KMS-11 (cell line): Measurements from ENCODE around the gene PIWIL1.

Experiments used
- H2AFZ ChIP-seq: fragments of 200-600 bp; sonication (generic); 2 replicates; pipeline ENCODE4 v1.6.1; 2016; ENCODE audit warnings: antibody characterized with exemption, mixed run types, low read depth
- H3K27ac ChIP-seq: fragments of 200-600 bp; sonication (generic); 2 replicates; pipeline ENCODE4 v1.6.1; 2016; ENCODE audit warnings: mild to moderate bottlenecking, mixed run types
- H3K27me3 ChIP-seq: fragments of 200-600 bp; sonication (generic); 2 replicates; pipeline ENCODE4 v1.6.1; 2017; ENCODE audit warnings: mild to moderate bottlenecking, low read depth, mixed run types, moderate library complexity; ENCODE audit not compliant: insufficient read depth
- H3K36me3 ChIP-seq: fragments of 200-600 bp; sonication (generic); 2 replicates; pipeline ENCODE4 v1.6.1; 2017; ENCODE audit warnings: mild to moderate bottlenecking, mixed run types; ENCODE audit not compliant: insufficient read depth
- H3K4me1 ChIP-seq: fragments of 200-600 bp; sonication (generic); 2 replicates; pipeline ENCODE4 v1.6.1; 2016; ENCODE audit warnings: mild to moderate bottlenecking, low read depth, mixed run types; ENCODE audit not compliant: poor library complexity, severe bottlenecking
- H3K4me2 ChIP-seq: fragments of 200-600 bp; sonication (generic); 2 replicates; pipeline ENCODE4 v1.7.0; 2016; ENCODE audit warnings: mild to moderate bottlenecking, mixed run types
- H3K4me3 ChIP-seq: fragments of 200-600 bp; sonication (generic); IDR thresholded peaks from 2 replicates; pipeline ENCODE4 v1.6.1; 2017; ENCODE audit warnings: low read depth, low read length, mixed read lengths; ENCODE audit not compliant: insufficient read depth
- H3K79me2 ChIP-seq: fragments of 200-600 bp; sonication (generic); 2 replicates; pipeline ENCODE4 v1.6.1; 2016; ENCODE audit warnings: low read depth, mixed run types; ENCODE audit not compliant: insufficient read depth
- H3K9ac ChIP-seq: fragments of 200-600 bp; sonication (generic); 2 replicates; pipeline ENCODE4 v1.6.1; 2016; ENCODE audit warnings: mild to moderate bottlenecking, mixed run types
- H4K20me1 ChIP-seq: fragments of 200-600 bp; sonication (generic); 2 replicates; pipeline ENCODE4 v1.6.1; 2016; ENCODE audit warnings: mild to moderate bottlenecking, mixed run types; ENCODE audit not compliant: insufficient read depth
- CTCF ChIP-seq: fragments of 200-600 bp; sonication (generic); conservative IDR thresholded peaks from 2 replicates; pipeline ENCODE4 v1.6.1; 2017; ENCODE audit warnings: low read depth, mild to moderate bottlenecking, antibody characterized with exemption, low read length, moderate library complexity, mixed read lengths

PIWIL1 gene

GRCh38 chr12:130398100-130398848 lies 60.6 kb downstream of the PIWIL1 start:
- no peak overlapping the region for H3K4me3 ChIP-seq
- H3K4me2 ChIP-seq: no peak overlapping the region
- no peaks in the 10 kb centered on the region for H4K20me1 ChIP-seq
- no peaks in the 10 kb centered on the region for H3K36me3 ChIP-seq
- H3K27me3 ChIP-seq: no peaks in the 10 kb centered on the region
- no peak overlapping the region for H3K27ac ChIP-seq
- H2AFZ ChIP-seq: no peak overlapping the region
- no peak for TF ChIP-seq CTCF
- H3K79me2 ChIP-seq: no peaks in the 10 kb centered on the region
- H3K9ac ChIP-seq: no peak overlapping the region
- H3K4me1 ChIP-seq: no peaks in the 10 kb centered on the region

- Histone ChIP-seq H2AFZ (no peak overlapping the region), H3K79me2 (no peaks in the 10 kb centered on the region), H3K4me3 (no peak overlapping the region), H4K20me1 (no peaks in the 10 kb centered on the region), H3K4me1 (no peaks in the 10 kb centered on the region), H3K36me3 (no peaks in the 10 kb centered on the region), H3K27ac (no peak overlapping the region), H3K4me2 (no peak overlapping the region), H3K27me3 (no peaks in the 10 kb centered on the region), H3K9ac (no peak overlapping the region)
- no peak for TF ChIP-seq CTCF
These were observed 64.0 kb downstream of the PIWIL1 start for GRCh38 chr12:130401703-130402102.

- H3K4me2 ChIP-seq: no peak overlapping the region
- TF ChIP-seq CTCF: no peak
- no peaks in the 10 kb centered on the region for H3K36me3 ChIP-seq
- H3K4me3 ChIP-seq: no peak overlapping the region
- H3K4me1 ChIP-seq: no peaks in the 10 kb centered on the region
- no peak overlapping the region for H3K9ac ChIP-seq
- no peaks in the 10 kb centered on the region for H4K20me1 ChIP-seq
- H3K27me3 ChIP-seq: no peaks in the 10 kb centered on the region
- H3K79me2 ChIP-seq: no peaks in the 10 kb centered on the region
- H3K27ac ChIP-seq: no peak overlapping the region
- no peak overlapping the region for H2AFZ ChIP-seq
These were observed 67.6 kb downstream of the PIWIL1 start for GRCh38 chr12:130405332-130405731.

GRCh38 chr12:130412384-130412783 lies 74.7 kb downstream of the PIWIL1 start:
- H3K4me3 ChIP-seq: no peak overlapping the region
- no peak overlapping the region for H3K27ac ChIP-seq
- no peaks in the 10 kb centered on the region for H3K4me1 ChIP-seq
- H3K79me2 ChIP-seq: no peaks in the 10 kb centered on the region
- H3K27me3 ChIP-seq: no peaks in the 10 kb centered on the region
- no peak overlapping the region for H3K9ac ChIP-seq
- H2AFZ ChIP-seq: no peak overlapping the region
- no peaks in the 10 kb centered on the region for H4K20me1 ChIP-seq
- no peak overlapping the region for H3K4me2 ChIP-seq
- no peaks in the 10 kb centered on the region for H3K36me3 ChIP-seq
- no peak for TF ChIP-seq CTCF
